T-helper 2 cell (primary cell): ENCODE data around the gene NAA10.

ENCODE experiments used
- DNase-seq, 5 experiments: peaks; one replicate each; pipeline versions ENCODE4 v3.0.0 to v3.0.0-alpha.2; 2012 to 2022

NAA10 gene

GRCh38 chrX:153883163-153883843, 51.5 kb downstream of the NAA10 start:
- no peak for DNase-seq

- no peak for DNase-seq
These were observed 52.3 kb downstream of the NAA10 start for GRCh38 chrX:153882557-153882956.

- no peak for DNase-seq
These were observed 52.7 kb downstream of the NAA10 start for GRCh38 chrX:153882086-153882498.

GRCh38 chrX:153881281-153881680, 53.6 kb downstream of the NAA10 start:
- DNase-seq, result no peak

GRCh38 chrX:153880440-153880815, 54.4 kb downstream of the NAA10 start:
- DNase-seq, result no peak

- no peak for DNase-seq
These were observed 54.9 kb downstream of the NAA10 start for GRCh38 chrX:153879741-153880439.
